ENCODE results near the gene CNTNAP2.

The CNTNAP2 gene

GRCh38 chr7:146443102-146443501 is 326.5 kb downstream of the CNTNAP2 start:
- no peak for DNase-seq

DNA sequence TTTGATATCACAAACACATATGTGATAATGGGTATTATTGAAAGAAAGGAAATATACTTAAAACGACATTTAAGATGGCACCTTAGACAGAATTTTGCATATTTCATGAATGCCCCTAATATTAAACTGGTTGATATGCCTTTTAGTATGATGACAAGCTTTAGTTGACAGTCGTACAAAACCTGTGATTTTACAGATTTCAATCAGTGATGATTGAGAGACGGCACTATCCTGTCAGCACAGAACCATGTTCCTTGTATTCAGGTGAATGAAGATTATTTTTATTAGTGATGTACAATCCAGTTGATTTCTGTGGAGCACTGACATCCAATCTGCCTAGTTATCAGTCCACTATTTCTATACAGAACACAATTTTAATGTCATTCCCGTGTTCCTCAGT is 333.0 kb downstream of the CNTNAP2 start:
- DNase-seq, result no peak

- no peak for DNase-seq
These were observed 338.6 kb downstream of the CNTNAP2 start for GRCh38 chr7:146455091-146455655.

GRCh38 chr7:146479040-146479439 is 362.4 kb downstream of the CNTNAP2 start:
- no peak for DNase-seq

- no peak for DNase-seq
These were observed 369.9 kb downstream of the CNTNAP2 start for GRCh38 chr7:146486519-146486918.

DNA sequence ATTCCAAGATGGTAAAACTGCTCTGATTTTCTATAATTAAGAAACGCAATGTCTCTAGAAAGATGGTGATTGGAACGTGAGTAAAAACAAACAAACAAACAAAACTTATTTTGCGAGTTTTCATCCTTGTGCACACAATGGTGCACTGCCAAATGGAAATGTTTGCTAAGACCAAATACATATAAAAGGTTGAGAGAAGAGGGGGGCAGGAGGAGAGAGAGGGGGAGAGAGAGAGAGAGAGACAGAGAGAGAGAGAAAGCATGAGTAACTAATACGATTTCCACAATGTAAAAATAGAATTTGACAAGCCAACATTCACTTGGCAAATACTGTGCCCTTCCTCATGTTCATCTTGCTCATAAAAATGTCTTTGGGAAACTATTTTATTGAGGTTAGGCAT is 375.4 kb downstream of the CNTNAP2 start:
- DNase-seq, result no peak

DNA sequence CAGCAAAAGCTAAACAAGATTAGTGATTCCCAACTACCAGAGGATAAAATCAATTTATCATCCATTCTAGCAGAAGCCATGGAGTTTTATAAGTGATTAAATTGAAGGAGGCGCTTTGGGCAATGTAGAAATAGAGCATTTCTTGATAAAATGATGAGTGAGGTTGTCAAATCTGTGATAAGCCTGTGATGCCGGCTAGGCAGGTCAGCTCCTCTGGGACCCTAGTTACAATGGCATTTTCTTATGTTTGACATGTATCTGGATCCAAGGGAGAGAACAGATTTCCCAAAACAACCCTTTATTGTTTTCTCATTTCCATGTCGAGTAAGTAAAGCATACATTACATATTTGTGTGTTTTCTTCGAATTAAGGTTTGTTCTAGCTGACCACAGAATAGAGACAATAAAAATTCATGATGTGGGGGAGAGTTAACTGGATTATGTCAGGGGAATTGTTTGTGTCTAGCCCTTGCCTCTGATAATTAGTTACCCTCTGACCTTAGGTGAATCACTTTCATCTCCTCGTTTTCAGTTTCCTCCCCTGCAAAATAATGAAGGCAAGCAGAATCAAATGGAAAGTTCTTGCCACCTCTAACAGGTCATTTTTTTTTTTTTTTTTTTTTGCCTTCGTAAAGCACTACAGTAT is 378.5 kb downstream of the CNTNAP2 start:
- DNase-seq, result no peak

GRCh38 chr7:146496657-146497056 is 380.1 kb downstream of the CNTNAP2 start:
- DNase-seq, result no peak

GRCh38 chr7:146499970-146500369 is 383.4 kb downstream of the CNTNAP2 start:
- no peak for DNase-seq

- no peak for DNase-seq
These were observed 387.2 kb downstream of the CNTNAP2 start for GRCh38 chr7:146503844-146504243.

GRCh38 chr7:146510088-146510680 is 393.6 kb downstream of the CNTNAP2 start:
- DNase-seq, result no peak

DNA sequence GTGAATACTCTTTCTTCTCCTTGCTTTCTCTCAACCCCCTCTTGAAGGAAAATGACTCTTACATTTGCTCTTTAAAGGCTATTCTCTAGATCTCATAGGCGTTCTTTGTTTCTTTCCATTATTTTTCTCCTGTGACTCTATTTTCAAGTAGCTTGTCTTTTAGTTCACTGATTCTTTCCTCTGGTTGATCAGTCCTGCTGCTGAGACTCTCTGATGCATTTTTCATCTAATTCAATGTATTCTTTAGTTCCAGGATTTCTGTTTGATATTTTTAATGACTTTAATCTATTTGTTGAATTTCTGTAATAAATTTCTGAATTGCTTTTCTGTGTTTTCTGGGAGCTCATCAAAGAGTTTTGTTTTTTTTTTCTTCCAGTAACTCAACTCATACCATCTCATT is 397.7 kb downstream of the CNTNAP2 start:
- DNase-seq, result no peak

DNA sequence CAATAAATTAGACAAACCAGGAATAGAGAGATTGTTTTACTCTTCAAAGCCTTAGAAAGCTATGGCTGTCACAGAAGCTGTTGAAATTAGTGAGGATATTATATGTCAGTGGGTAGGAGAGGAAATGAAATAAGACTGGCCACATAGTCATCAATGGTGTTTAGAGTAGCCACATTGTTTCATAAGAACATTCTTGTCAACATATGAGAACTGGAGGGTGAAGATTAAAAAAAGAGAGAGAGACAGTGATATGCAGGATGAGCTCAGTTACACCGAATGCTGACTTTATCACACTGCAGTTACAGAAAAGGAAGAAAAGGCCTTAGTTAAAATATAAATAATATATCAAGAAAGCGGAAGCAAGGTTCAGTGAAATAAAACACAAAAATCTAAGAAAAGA is 412.0 kb downstream of the CNTNAP2 start:
- no peak for DNase-seq

- no peak for DNase-seq
These were observed 423.2 kb downstream of the CNTNAP2 start for GRCh38 chr7:146539836-146540235.

GRCh38 chr7:146542101-146542500 is 425.5 kb downstream of the CNTNAP2 start:
- no peak for DNase-seq

- no peak for DNase-seq
These were observed 428.1 kb downstream of the CNTNAP2 start for GRCh38 chr7:146544748-146545147.

DNA sequence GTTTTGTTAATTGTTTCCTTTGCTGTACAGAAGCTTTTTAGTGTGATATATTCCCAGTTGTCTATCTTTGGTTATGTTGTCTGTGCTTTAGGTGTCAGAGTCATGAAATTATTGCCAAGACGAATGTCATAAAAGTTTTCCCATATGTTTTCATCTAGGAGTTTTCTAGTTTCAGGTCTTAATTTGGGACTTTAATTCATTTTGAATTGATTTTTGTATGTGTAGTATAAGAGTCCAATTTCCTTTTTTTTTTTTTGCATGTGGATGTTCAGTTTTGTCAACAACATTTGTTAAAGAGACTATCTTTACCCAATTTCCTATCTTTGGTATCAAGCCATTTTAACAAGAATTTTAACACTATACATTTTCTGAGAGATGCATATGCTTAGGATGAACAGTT is 432.2 kb downstream of the CNTNAP2 start:
- DNase-seq, result no peak

DNA sequence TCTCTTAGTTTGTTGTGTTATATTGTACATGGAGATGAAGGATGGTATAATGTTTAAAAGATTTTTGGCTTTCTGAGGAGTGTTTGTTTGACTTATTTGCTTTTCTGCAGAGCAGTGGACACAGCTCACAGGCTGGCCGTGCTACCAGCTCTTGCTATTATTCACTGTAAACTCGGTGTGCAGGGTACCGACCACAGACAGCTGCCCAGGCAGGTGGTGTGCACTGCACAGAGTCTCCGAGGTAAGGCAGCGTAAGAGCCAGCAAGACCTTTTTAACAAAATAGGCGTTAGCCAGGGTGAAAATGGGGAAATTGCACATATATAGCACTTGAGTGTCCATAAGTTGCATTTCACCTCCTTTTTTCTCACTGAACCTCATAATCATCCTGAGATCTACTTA is 438.0 kb downstream of the CNTNAP2 start:
- peak; percentile 15 for DNase-seq

DNA sequence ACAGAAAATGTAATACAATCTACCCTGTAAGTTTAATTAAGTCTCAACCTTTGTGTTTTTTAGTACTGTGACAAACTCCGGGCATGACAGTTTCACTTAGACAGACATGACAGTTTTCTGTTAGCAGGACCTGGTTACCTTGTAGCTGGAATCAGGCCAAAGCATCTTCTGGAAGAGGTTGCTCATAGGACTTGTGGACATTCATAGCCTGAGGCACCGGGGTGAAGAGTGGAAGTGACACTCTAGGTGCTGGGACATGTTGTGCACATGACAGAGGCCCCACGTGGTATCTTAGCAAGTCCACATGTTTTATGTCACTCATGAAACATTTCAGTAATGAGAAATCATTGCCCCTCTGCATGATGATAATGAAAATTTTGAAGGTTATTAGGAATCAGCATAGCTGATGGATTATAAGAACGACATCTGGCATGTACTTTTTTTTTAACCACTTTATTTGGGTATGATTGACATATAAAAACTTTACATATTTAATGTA is 441.4 kb downstream of the CNTNAP2 start:
- no peak for DNase-seq

- DNase-seq, result no peak
These were observed 449.3 kb downstream of the CNTNAP2 start for GRCh38 chr7:146565872-146566271.

- no peak for DNase-seq
These were observed 459.3 kb downstream of the CNTNAP2 start for GRCh38 chr7:146575903-146576302.

DNA sequence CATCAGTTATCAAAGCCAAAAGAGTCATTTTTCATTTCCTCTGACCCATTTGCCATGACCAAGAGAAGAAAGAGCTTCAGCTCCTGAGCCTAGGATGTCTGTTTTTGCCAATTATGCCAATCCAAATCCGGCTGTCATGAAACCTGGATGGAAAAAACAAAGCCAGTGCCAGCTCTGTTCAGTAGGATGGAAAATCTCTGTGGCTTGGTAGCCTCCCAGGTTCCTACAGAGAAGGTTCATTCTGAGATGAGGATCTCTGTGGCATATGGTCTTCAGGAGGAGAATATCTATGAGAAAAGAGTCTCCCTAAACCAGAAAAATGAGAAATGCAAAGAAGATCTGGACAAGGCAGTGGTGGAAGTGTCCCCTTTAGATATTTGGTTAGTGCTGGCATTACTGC is 475.4 kb downstream of the CNTNAP2 start:
- DNase-seq, result no peak

DNA sequence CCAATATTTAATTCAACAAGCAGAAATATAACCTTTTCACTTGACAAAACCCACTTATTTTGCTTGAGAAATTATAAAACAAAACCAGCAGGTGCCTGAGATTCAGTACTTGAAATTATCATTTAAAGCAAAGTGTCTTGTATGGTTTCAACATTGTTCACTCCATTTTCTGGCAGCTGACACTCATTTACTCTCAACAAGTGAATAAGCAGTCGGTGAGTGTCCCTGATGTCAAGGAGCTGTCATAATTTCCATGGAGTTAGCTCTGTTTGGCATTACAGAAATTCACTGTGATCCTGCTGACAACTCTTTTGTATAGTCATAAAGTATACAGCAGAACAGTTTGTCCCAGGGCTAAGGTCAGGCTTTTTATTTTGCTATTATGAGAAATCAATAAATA is 490.0 kb downstream of the CNTNAP2 start:
- DNase-seq, result no peak

- no peak for DNase-seq
These were observed 503.0 kb downstream of the CNTNAP2 start for GRCh38 chr7:146619641-146620040.

- no peak for DNase-seq
These were observed 510.3 kb downstream of the CNTNAP2 start for GRCh38 chr7:146626912-146627311.

All from NCI-H510A (cell line).